Activated CD4-positive, CD25-positive, alpha-beta regulatory T cell treated with anti-CD3 and anti-CD28 coated beads, Interleukin-2, amount 50 U/mL, for 24 hours (primary cell): ENCODE data around the gene GTSF1L.
A peak's percentile ranks its signal among the peaks of the same experiment; 100 is the strongest.

Experiments used
- ATAC-seq, 2 donors: fragments of 150-1000 bp; cut with Tn5 transposase; one replicate each; pipeline ENCODE4 v1.10.0; 2021; ENCODE audit warnings: mild to moderate bottlenecking in 1 of 2, moderate library complexity in 1 of 2

Gene GTSF1L

DNA sequence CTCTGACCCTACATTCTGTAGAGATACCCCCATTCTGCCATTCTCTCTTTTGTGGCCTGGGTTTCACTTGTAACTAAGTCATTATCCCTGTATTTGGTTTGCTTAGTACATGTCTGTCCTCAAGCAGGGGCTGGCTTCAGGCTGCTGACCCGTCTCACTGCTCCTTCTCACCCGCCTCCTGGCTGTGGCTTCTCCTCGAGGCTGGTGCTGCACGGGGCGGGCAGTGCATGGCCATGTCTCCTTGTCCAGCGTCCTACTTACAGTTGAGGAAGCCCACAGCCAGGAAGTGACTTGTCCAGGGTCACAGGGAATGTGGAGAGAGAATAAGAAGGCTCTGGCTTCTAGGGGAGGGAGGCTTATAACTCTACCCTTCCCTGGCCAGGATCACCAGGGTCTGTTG, 11.3 kb downstream of the GTSF1L start:
- ATAC-seq: no peak

DNA sequence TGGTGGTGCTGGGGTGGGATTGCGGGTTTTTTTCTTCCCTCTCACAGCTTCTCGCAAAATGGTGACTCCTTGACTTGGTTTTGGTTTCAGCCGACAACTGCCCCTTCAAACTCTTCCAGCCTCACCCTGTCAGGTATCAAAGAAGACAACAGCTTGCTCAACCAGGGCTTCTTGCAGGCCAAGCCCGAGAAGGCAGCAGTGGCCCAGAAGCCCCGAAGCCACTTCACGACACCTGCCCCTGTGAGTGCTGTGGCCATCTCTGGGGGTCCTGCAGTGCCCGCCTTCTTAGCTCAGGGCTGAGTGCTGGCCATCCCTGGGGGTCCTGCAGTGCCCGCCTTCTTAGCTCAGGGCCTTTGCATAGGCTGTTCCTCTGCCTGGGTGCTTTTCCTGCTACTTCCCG, 11.8 kb downstream of the GTSF1L start:
- no peak for ATAC-seq

- ATAC-seq: no peak
These were observed 15.6 kb downstream of the GTSF1L start for GRCh38 chr20:43711098-43711654.

DNA sequence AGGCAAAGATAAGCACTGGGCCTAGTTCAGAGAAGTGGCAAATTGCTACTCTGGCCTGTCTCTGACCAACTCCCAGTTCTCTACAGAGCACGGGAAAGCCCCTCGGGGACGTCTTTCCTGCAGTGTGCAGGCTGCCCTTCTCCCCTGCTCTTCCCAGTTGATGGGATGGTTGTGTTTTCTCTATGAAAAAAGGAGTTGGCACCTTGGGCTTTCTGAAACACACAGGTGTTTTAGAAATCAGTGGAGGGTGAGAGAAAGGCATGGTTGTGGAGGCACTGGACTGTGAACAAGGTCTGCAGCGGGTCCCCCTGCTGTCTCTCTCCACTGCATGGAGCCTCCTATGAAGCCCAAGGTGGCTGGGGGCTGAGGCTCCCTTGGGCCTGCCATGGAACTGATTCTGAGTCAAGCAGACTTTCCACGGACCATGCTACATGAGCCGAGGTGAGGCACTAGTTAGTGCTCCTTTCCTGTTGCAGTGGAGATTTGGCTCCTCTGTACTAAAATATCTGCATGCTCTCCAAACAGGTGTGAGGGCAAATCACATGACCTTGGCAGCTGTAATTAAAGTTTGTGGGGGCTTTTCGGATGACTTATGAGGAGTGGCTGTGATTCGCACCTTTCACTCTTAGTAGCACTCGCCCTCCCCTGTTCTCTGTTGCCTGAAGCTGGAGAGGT, 16.3 kb downstream of the GTSF1L start:
- ATAC-seq: peak; percentile 48 to 60

GRCh38 chr20:43702502-43702901, 24.3 kb downstream of the GTSF1L start:
- ATAC-seq: no peak

DNA sequence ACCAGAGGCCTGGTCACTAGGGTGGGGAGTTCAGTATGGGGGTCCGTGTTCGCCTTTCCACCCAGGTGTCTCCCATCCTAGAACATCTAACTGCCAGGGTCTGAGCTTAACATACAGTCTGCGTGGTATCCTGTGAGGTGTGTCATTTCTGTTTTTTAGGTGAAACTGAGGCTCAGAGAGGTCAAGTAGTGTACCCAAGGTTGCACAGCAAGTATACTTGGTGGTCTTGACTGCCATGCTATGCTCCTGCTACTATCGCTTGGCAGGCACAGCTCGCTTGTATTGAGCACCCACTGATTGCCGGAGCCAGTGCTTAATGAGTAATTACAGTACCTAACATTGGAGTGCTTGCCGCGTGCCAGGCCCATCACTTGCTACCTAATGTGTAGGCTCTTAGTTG, 26.2 kb downstream of the GTSF1L start:
- ATAC-seq: no peak

DNA sequence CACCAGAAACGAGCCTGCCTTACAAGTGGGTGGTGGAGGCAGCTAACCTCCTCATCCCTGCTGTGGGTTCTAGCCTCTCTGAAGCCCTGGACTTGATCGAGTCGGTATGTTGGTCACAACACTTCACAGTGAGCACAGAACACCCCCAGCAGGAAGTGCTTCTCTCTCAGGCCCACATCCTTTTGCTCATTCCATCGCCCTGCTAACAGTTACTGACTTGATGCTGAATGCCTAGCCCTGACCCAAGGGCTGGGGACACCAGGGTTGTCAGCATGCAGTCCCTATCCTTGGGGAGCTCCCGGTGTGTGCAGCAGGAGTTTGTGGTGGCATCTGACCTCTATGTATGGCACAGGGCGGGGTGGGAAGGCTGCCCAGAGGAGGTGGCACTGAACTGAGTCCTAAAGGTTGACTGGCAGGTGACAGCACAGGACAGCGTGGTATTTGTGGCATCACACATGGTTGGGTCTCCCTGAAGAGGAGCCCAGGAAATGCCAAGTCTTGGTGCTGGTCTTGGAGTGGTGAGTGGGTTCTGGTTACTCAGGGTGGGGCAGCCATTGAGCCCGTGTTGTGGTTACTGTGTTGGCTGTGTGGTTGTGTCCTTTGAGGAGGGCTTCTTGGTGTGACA, 26.7 kb downstream of the GTSF1L start:
- peak; percentile 28 to 38 for ATAC-seq

DNA sequence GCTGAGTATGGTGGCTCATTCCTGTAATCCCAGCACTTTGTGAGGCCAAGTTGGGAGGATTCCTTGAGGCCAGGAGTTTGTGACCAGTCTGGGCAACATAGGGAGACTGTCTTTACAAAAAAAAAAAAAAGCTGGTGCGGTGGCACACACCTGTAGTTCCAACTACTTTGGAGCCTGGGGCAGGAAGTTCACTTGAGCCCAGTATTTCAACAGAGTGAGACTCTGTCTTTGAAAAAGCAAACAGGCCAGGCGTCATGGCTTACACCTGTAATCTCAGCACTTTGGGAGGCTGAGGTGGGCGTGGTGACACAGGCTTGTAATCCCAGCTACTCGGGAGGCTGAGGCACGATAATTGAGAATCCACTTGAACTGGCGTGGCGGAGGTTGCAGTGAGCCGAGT, 31.2 kb downstream of the GTSF1L start:
- no peak for ATAC-seq

- no peak for ATAC-seq
These were observed 32.0 kb downstream of the GTSF1L start for GRCh38 chr20:43694763-43695162.

- ATAC-seq: peak; percentile 17 to 74
These were observed 34.8 kb downstream of the GTSF1L start for GRCh38 chr20:43691928-43692524.

DNA sequence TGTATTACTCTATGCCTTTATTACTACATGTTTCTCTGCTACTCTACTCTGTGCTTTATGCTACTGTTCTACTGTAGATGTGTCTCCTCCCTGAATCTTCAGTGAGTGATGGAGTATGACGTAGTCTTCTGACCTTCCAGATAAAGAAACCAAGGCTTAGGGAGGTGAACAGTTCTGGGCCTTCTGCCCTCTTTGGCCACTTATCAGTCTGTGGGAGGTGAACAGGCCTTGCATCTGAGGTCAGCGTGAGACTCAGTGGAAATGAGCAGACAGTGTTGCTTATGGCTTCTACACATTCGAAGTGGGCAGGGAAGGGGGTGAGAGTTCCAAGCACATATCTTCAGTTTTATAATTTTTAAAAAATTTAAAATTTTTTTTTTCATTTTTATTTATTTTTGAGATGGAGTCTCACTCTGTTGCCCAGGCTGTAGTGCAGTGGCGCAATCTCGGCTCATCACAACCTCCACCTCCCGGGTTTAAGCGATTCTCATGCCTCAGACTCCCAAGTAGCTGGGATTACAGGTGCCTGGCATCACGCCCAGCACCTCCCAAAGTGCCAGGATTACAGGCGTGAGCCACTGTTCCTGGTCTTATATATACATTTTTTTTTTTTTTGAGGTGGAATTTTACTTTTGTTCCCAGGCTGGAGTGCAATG, 35.7 kb downstream of the GTSF1L start:
- ATAC-seq: no peak

DNA sequence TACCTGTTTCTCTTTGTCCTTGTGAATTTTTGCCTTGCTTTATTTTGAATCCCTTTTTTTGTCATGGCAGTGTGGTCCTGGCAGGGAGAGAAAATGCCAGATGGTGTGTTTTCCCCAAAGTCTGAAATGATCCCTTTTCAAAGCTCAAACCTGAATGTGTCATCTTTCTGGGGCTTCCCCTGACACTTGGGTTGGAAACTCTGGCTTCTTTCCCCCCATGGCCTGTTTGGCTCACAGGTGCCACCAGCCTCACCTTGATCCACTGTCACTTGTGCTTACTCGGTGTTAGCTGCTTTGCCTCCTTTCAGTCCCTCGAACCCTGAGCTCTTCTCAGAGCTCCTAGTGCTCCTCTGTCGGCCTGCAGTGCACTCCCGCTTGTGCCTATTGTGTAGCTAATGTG, 37.6 kb downstream of the GTSF1L start:
- ATAC-seq: peak in 1 of 2 donors; percentile 33

DNA sequence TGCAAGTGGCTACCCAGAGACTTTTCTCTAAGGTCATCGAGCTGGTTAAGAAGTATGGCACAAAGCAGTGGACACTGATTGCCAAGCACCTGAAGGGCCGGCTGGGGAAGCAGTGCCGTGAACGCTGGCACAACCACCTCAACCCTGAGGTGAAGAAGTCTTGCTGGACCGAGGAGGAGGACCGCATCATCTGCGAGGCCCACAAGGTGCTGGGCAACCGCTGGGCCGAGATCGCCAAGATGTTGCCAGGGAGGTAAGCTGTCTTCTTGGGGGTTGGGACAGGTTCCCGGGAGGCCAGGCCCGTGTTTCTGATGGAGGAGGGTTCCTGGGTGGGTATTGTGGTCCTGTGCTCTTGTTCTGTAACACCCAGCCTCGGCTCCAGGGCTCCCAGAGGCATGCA, 40.0 kb downstream of the GTSF1L start:
- ATAC-seq: no peak

DNA sequence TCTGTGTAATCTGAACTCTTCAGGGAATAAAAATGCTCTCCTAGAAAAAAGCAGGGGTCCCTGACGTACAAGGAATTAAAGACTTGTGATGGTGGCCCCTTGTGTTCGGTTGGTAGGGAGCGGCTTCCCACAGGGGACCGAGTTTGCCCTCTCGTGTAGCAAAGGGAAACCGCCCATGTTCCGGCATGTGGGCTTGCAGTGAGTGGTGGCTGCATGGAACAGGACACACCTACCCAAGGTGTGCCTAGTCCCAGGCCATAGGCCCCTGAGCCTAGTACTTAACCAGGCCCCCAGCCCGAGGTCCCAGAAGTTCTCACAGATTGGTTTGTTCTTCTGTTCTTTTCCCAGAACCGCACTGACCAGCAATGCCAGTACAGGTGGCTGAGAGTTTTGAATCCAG, 44.4 kb downstream of the GTSF1L start:
- no peak for ATAC-seq

GRCh38 chr20:43681991-43682410, 44.8 kb downstream of the GTSF1L start:
- ATAC-seq: peak; percentile 77 to 80

DNA sequence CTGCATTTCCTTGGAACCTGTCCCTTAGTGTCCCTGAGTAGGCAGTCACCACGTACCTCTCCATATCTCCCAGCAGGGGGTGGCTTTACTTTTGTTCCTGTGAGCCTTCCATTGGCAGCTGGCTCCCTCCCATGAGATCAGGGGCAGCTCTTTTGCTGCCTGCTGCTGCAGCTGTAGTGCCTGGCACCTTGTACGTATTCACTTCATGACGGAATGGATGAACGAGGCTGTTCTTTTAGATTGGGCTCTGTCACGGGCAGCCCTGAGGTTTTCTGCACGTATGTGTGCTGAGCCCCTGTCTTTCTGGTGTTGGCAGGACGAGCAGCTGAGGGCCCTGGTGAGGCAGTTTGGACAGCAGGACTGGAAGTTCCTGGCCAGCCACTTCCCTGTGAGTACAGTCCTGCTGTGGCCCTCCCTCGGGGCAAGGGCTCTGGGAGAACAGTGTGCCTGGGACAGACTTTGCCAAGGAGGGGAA, 45.3 kb downstream of the GTSF1L start:
- peak in 1 of 2 donors; percentile 37 for ATAC-seq

DNA sequence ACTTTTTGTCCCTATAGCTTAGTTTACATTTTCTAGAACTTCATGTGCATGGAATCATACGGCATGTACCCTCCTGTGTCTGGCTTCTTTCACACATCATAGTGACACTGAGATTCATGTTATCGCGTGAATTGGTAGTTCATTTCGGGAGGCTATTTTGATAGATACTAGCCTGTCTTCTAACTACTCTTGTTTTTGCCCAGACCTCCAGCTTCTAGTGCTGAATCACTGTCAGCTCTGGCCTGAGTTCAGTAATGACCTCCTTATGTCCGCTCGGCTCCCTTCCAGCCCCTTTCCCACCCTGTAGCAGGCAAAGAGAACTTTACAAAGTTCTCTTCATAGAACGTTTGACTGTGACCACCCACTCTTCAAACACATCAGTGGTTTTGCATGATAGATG, 45.8 kb downstream of the GTSF1L start:
- ATAC-seq: no peak

DNA sequence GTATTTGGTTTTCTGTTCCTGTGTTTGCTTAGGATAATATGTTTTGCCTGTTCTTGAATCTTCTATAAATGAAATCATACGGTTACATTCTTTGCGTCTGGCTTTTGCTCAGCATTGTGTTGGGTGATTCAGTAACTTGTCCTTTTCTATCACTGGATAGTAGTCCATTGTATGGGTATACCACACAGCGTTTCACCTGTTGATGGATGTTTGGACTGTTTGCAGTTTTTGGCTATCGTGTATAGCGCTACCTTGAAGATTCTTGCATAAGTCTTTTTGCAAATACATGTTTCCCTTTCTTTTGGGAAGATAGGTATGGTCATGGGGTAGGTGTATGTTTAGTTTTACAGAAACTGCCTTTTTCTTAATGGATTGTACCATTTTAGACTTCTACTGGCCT, 50.4 kb downstream of the GTSF1L start:
- ATAC-seq: no peak
